Mesenchymal stem cell (in vitro differentiated cells and primary cell): ENCODE results near the gene GIPC2.

Source experiments
- DNase-seq: peaks from one replicate; pipeline ENCODE4 v3.0.0-alpha.2; 2013
- H2AFZ ChIP-seq: one replicate; pipeline ENCODE4 v1.6.1; 2013; ENCODE audit warnings: low read depth, mild to moderate bottlenecking, control low read depth, inconsistent platforms, low read length, moderate library complexity
- H2AK5ac ChIP-seq: 2 replicates; pipeline ENCODE4 v1.6.1; 2013; ENCODE audit warnings: low read length, moderate library complexity, mild to moderate bottlenecking, inconsistent platforms; ENCODE audit not compliant: severe bottlenecking
- H2BK120ac ChIP-seq: one replicate; pipeline ENCODE4 v1.6.1; 2013; ENCODE audit warnings: low read depth, mild to moderate bottlenecking, inconsistent platforms, low read length, moderate library complexity
- H2BK12ac ChIP-seq, 2 experiments: one replicate each; pipeline ENCODE4 v1.6.1; 2013; ENCODE audit warnings: inconsistent platforms in 2 of 2, low read length in 2 of 2, mild to moderate bottlenecking in 2 of 2, moderate library complexity in 2 of 2, control low read depth in 1 of 2
- H2BK15ac ChIP-seq: one replicate; pipeline ENCODE4 v1.6.1; 2013; ENCODE audit warnings: mild to moderate bottlenecking, low read depth, inconsistent platforms; ENCODE audit not compliant: poor library complexity, severe bottlenecking
- H2BK5ac ChIP-seq: 2 replicates; pipeline ENCODE4 v1.6.1; 2013; ENCODE audit warnings: low read depth, mild to moderate bottlenecking, low read length, control low read depth, inconsistent platforms; ENCODE audit not compliant: poor library complexity, severe bottlenecking
- H3K14ac ChIP-seq, 2 experiments: one replicate each; pipeline ENCODE4 v1.6.1; 2013; ENCODE audit warnings: inconsistent platforms in 2 of 2, low read length in 2 of 2, control low read depth in 1 of 2, mild to moderate bottlenecking in 1 of 2, moderate library complexity in 1 of 2
- H3K18ac ChIP-seq, 2 experiments: one replicate each; pipeline ENCODE4 v1.6.1; 2013; ENCODE audit warnings: inconsistent platforms in 2 of 2, low read length in 2 of 2, control low read depth in 1 of 2, low read depth in 1 of 2, mild to moderate bottlenecking in 1 of 2
- H3K23ac ChIP-seq, 2 experiments: one replicate each; pipeline ENCODE4 v1.6.1; 2013; ENCODE audit warnings: inconsistent platforms in 2 of 2, low read length in 2 of 2, mild to moderate bottlenecking in 2 of 2, moderate library complexity in 2 of 2, control low read depth in 1 of 2
- H3K27ac ChIP-seq: 2 replicates; pipeline ENCODE4 v1.5.1; 2013; ENCODE audit warnings: mild to moderate bottlenecking, moderate library complexity, low read length, control low read depth, inconsistent platforms; ENCODE audit not compliant: poor library complexity, severe bottlenecking
- H3K27me3 ChIP-seq, 2 experiments: 2 replicates each; pipeline versions ENCODE4 v1.6.1 to v1.7.0; 2013; ENCODE audit warnings: low read length in 2 of 2, mild to moderate bottlenecking in 2 of 2, moderate library complexity in 2 of 2, control low read depth in 1 of 2, inconsistent platforms in 1 of 2; ENCODE audit not compliant: control insufficient read depth in 1 of 2, insufficient read depth in 1 of 2
- H3K36me3 ChIP-seq, 2 experiments: 2 replicates each; pipeline versions ENCODE4 v1.6.1 to v1.7.0; 2013; ENCODE audit warnings: low read length in 2 of 2, control low read depth in 1 of 2, inconsistent platforms in 1 of 2, low read depth in 1 of 2, mild to moderate bottlenecking in 1 of 2; ENCODE audit not compliant: insufficient read depth in 2 of 2, control insufficient read depth in 1 of 2
- H3K4ac ChIP-seq, 2 experiments: one replicate each; pipeline ENCODE4 v1.6.1; 2013; ENCODE audit warnings: inconsistent platforms in 2 of 2, low read length in 2 of 2, mild to moderate bottlenecking in 2 of 2, moderate library complexity in 2 of 2, control low read depth in 1 of 2, low read depth in 1 of 2
- H3K4me1 ChIP-seq: 2 replicates; pipeline ENCODE4 v1.6.1; 2013; ENCODE audit warnings: low read depth, low read length, control low read depth; ENCODE audit not compliant: control insufficient read depth, insufficient read depth
- H3K4me2 ChIP-seq: 2 replicates; pipeline ENCODE4 v1.6.1; 2013; ENCODE audit warnings: low read length, mild to moderate bottlenecking, inconsistent platforms; ENCODE audit not compliant: poor library complexity, severe bottlenecking
- H3K4me3 ChIP-seq, 2 experiments: 2 replicates each; pipeline versions ENCODE4 v1.5.1 to v1.7.0; 2013; ENCODE audit warnings: low read length in 2 of 2, mild to moderate bottlenecking in 2 of 2, control low read depth in 1 of 2, low read depth in 1 of 2; ENCODE audit not compliant: insufficient read depth in 1 of 2
- H3K79me1 ChIP-seq: replicated peaks from 2 replicates; pipeline ENCODE4 v1.6.1; 2013; ENCODE audit warnings: mild to moderate bottlenecking, control low read depth, low read length, inconsistent platforms; ENCODE audit not compliant: poor library complexity, severe bottlenecking
- H3K9ac ChIP-seq: 2 replicates; pipeline ENCODE4 v1.7.0; 2013; ENCODE audit warnings: mild to moderate bottlenecking, low read length, moderate library complexity
- H3K9me3 ChIP-seq: 2 replicates; pipeline ENCODE4 v1.7.0; 2013; ENCODE audit warnings: mild to moderate bottlenecking, low read length; ENCODE audit not compliant: control insufficient read depth
- H4K8ac ChIP-seq: one replicate; pipeline ENCODE4 v1.6.1; 2013; ENCODE audit warnings: inconsistent platforms, mild to moderate bottlenecking, low read length, moderate library complexity
- H4K91ac ChIP-seq: one replicate; pipeline ENCODE4 v1.6.1; 2013; ENCODE audit warnings: mild to moderate bottlenecking, low read length, inconsistent platforms
- WGBS: methylation state at CpG from one replicate; pipeline ENCODE4 v1.1.7; 2013; ENCODE audit warnings: mixed read lengths; 5-methylcytosine and 5-hydroxymethylcytosine counted together

GIPC2 gene

DNA sequence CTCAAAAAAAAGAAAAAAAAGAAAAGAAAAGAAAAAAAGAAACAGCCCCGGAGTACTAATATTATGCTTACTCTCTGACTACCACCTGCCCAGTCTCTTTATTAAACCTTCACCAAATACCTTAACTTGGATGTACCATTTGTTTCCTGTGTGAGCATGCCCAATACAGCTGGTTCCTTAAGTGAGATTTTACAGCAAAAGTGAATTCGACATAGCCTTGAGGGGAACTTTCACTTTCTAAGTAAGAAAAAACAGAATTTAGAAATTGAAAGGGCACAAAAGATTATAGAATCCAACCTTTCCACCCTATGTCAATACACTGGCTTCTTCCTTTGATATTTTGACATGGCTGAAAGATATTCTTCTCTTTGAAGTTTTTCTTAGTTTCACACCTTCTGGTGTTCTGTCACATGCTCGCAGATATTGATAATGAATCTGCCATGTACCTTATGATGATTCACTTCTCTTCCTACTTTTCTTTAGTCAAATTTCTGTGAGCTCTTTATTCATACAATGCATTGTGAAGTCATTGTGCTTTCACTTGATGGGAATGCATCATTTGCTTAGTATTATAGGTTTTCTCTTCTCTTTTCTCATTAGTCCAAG lies 5.2 kb upstream of the GIPC2 start:
- H3K4ac ChIP-seq: no peak overlapping the region
- H2AK5ac ChIP-seq: no peak overlapping the region
- no peak overlapping the region for H2BK12ac ChIP-seq
- no peak overlapping the region for H3K9ac ChIP-seq
- H2AFZ ChIP-seq: no peak overlapping the region
- H3K14ac ChIP-seq: no peak overlapping the region
- peaks cover 0 to 17% of the 10 kb centered on the region in 2 experiments for H3K27me3 ChIP-seq
- no peak for DNase-seq
- no peak overlapping the region for H3K18ac ChIP-seq
- H3K27ac ChIP-seq: no peak overlapping the region
- H3K4me2 ChIP-seq: no peak overlapping the region
- H4K8ac ChIP-seq: no peak overlapping the region
- no peak overlapping the region for H4K91ac ChIP-seq
- H3K4me3 ChIP-seq: peak overlapping the region in 1 of 2 experiments; percentile 39
- no peak overlapping the region for H2BK120ac ChIP-seq
- H2BK5ac ChIP-seq: no peak overlapping the region
- no peaks in the 10 kb centered on the region for H3K4me1 ChIP-seq
- no peak overlapping the region for H3K23ac ChIP-seq
- H3K36me3 ChIP-seq: no peaks in the 10 kb centered on the region
- no peak overlapping the region for H2BK15ac ChIP-seq
- WGBS: 100% methylated on average over 2 of the region's 3 CpGs
- H3K79me1 ChIP-seq: no peaks in the 10 kb centered on the region
- H3K9me3 ChIP-seq: no peaks in the 10 kb centered on the region

GRCh38 chr1:78043436-78043835 lies 2.3 kb upstream of the GIPC2 start:
- 90% methylated on average over 3 of the region's 3 CpGs for WGBS
- Histone ChIP-seq H2BK15ac (no peak overlapping the region), H2BK120ac (no peak overlapping the region), H3K18ac (no peak overlapping the region), H2AK5ac (no peak overlapping the region), H2BK5ac (no peak overlapping the region), H4K8ac (no peak overlapping the region), H3K27me3 (peaks cover 0 to 31% of the 10 kb centered on the region in 2 experiments), H3K4ac (no peak overlapping the region), H3K36me3 (no peaks in the 10 kb centered on the region), H2BK12ac (no peak overlapping the region), H3K4me2 (no peak overlapping the region), H3K23ac (no peak overlapping the region), H4K91ac (no peak overlapping the region), H3K9ac (no peak overlapping the region), H3K4me1 (peaks cover 9% of the 10 kb centered on the region), H3K79me1 (no peaks in the 10 kb centered on the region), H3K9me3 (no peaks in the 10 kb centered on the region), H3K27ac (no peak overlapping the region), H2AFZ (no peak overlapping the region), H3K14ac (no peak overlapping the region), H3K4me3 (no peak overlapping the region)
- DNase-seq: no peak

GRCh38 chr1:78044796-78045562 lies 787 bp upstream of the GIPC2 start:
- no peak overlapping the region for H3K18ac ChIP-seq
- H2BK120ac ChIP-seq: no peak overlapping the region
- H3K4ac ChIP-seq: no peak overlapping the region
- H2AK5ac ChIP-seq: no peak overlapping the region
- H3K4me3 ChIP-seq: peak overlapping the region in 1 of 2 experiments; percentile 86
- H3K23ac ChIP-seq: peak overlapping the region in 1 of 2 experiments; percentile 19
- no peak overlapping the region for H2AFZ ChIP-seq
- no peak overlapping the region for H2BK15ac ChIP-seq
- WGBS: 90% methylated on average over 14 of the region's 14 CpGs
- H3K4me1 ChIP-seq: peaks cover 9% of the 10 kb centered on the region
- H2BK5ac ChIP-seq: no peak overlapping the region
- DNase-seq: no peak
- H3K9me3 ChIP-seq: no peaks in the 10 kb centered on the region
- no peak overlapping the region for H4K91ac ChIP-seq
- no peaks in the 10 kb centered on the region for H3K36me3 ChIP-seq
- no peak overlapping the region for H3K27ac ChIP-seq
- H3K79me1 ChIP-seq: no peaks in the 10 kb centered on the region
- H3K4me2 ChIP-seq: no peak overlapping the region
- no peak overlapping the region for H3K14ac ChIP-seq
- no peak overlapping the region for H2BK12ac ChIP-seq
- H4K8ac ChIP-seq: no peak overlapping the region
- peaks cover 0 to 31% of the 10 kb centered on the region in 2 experiments for H3K27me3 ChIP-seq
- peak overlapping the region; percentile 76 for H3K9ac ChIP-seq

GRCh38 chr1:78045563-78045925 lies 222 bp upstream of the GIPC2 start:
- H2AFZ ChIP-seq: peak overlapping the region; percentile 73
- no peak overlapping the region for H2AK5ac ChIP-seq
- no peak overlapping the region for H3K27ac ChIP-seq
- H3K4me2 ChIP-seq: peak overlapping the region; percentile 99
- H2BK12ac ChIP-seq: no peak overlapping the region
- no peaks in the 10 kb centered on the region for H3K79me1 ChIP-seq
- H3K23ac ChIP-seq: no peak overlapping the region
- H3K36me3 ChIP-seq: no peaks in the 10 kb centered on the region
- peak overlapping the region; percentile 76 for H3K9ac ChIP-seq
- no peak overlapping the region for H2BK120ac ChIP-seq
- no peak overlapping the region for H2BK15ac ChIP-seq
- H3K9me3 ChIP-seq: no peaks in the 10 kb centered on the region
- H3K14ac ChIP-seq: no peak overlapping the region
- 57% methylated on average over 19 of the region's 19 CpGs for WGBS
- no peak overlapping the region for H2BK5ac ChIP-seq
- peaks cover 9% of the 10 kb centered on the region for H3K4me1 ChIP-seq
- no peak overlapping the region for H3K18ac ChIP-seq
- no peak overlapping the region for H4K8ac ChIP-seq
- H3K4me3 ChIP-seq: peak overlapping the region; percentile 59 to 86
- peaks cover 0 to 31% of the 10 kb centered on the region in 2 experiments for H3K27me3 ChIP-seq
- no peak overlapping the region for H3K4ac ChIP-seq
- no peak for DNase-seq
- H4K91ac ChIP-seq: no peak overlapping the region
